GM18511 (cell line): Measurements from ENCODE around the gene FOSL1.
"Not testable (repeated sequence)": the region's sequence is repeated elsewhere in the genome, so short reads cannot be mapped to it uniquely, and the experiment has no call there.

Experiments used
- ATAC-seq: cut with Tn5 transposase; IDR thresholded peaks from one replicate; pipeline ENCODE4 v1.9.1; 2021; ENCODE audit warnings: mild to moderate bottlenecking, moderate library complexity; ENCODE audit not compliant: unreplicated experiment

Gene FOSL1

DNA sequence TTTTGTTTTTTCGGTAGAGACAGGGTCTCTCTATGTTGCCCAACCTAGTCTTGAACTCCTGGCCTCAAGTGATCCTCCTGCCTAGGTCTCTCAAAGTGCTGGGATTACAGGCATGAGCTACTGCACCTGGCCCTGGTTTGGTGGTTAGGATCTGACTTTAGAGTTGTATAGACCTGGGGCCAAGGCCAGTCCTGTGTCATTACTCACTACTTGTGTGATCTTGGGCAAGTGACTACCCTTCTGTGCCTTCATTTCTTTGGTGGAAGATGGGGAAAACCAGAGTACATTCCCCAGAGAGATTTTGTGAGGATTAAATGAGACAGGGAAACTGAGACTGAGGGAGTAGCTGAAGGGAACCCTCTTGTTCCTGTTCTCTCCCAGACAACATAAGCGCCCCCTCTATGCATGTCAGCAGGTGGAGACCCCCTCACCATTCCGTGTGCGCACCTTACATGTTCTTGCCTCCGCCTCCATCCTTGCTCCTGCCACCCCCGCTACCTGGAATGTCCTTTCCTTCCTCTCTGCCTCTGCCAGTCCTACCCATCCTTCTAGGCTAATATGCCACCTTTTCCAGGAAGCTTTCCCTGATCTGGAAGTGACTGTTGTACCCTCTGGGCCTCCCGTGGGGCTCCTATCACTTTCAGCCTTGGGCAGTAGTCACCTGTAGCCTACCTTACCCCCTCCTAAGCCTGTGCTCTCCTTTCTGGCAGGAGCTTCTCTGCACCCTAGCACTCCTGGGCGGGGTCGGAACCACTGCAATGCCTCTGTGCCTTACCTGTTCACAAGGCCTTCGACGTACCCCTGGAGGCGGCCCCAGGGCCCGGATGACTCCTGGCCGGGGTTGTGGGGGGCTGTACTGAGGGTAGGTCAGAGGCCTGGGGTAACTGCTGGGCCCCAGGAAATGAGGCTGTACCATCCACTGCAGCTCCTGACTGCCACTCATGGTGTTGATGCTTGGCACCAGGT, 3.9 kb downstream of the FOSL1 start:
- ATAC-seq: no peak

DNA sequence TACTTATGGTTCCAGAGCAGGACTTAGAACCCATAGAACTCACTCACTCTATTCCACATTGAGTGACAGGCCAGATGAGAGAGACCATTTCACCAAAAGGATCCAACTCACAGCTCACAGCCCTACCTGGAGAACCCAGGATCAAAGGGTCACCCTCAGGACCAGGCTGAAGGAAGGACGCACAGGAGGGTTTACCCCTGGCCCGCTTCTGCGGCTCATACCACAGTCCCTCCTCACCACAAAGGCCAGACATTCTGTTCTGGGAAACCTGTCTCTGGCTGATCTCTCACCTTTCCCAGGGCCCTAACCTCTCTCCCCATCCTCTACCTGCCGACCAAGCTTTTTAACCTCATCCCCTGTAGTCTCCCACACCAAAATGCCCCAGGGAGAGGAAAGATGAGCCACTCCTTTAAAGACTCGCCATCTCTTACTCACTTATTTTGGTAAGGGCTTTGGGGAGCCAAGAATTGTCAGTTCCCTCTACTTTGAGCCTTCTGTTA, 4.7 kb downstream of the FOSL1 start:
- no peak for ATAC-seq

DNA sequence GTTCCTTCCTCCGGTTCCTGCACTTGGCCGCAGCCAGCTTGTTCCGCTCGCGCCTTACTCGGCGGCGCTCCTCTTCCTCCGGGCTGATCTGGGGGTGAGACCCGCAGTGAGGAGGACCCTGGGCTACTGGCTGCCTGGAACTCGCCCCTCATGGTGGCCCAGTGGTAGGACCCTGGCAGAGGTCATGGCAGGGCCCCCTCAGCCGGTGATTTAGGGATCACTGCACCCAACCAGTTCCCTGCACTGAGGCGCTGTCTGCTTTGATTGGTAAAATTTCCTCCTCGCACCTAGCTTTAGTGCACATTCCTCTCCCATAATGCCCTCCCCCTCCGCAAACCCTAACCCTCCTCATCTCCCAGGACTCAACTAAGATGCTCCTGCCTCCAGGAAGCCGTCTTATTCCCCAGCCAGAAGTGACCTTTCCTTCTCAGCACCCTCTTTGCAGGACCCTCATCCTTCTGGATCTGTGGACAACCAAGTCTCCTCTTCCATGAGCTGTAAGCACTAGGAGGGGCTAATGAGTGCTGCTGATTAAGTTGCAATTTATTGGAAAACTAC, 6.1 kb downstream of the FOSL1 start:
- ATAC-seq: no peak

DNA sequence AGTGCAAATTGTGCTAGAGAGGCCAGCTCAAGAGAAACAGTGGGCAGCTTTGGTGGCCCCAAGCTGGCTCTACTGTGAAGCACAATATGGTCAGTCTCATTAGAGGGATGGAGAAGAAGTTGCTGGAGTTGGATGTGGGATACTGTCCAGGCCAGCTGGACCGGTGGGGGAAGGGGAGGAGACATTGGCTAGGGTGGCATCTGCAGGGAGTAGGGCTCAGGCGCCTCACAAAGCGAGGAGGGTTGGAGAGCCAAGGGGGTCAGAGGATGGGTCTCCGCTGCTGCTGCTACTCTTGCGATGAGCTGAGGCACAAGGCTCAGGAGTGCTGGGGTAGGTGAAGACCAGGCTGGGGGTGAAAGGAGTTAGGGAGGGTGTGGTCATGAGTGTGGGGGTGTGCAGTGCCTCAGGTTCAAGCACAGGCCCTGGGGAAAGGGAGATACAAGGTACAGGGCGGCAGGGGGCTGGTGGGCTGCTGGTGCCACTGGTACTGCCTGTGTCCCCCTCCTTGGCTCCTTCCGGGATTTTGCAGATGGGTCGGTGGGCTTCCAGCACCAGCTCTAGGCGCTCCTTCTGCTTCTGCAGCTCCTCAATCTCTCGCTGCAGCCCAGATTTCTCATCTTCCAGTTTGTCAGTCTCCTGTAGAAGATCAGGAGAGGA, 7.4 kb downstream of the FOSL1 start:
- no peak for ATAC-seq

DNA sequence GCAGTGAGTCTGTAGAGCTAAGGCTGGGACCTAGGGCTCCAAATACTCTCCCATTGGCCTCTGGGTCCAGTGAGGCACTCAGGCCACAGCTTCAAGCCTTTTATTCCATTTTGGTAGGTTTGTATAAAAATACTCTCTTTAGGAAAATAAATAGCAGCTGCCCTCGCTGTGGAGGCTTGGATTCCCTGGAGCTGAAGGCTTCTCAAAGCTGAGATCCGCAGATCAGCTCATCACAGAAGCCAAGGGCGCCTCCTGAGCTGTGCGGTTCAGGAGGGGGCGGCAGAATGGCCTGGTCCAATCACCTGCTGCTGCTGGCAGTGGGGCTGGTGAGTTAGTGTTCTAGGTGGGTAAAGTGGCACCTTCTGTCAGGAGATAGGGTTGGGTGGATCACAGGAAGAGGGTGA, 8.0 kb downstream of the FOSL1 start:
- not testable (repeated sequence) for ATAC-seq

DNA sequence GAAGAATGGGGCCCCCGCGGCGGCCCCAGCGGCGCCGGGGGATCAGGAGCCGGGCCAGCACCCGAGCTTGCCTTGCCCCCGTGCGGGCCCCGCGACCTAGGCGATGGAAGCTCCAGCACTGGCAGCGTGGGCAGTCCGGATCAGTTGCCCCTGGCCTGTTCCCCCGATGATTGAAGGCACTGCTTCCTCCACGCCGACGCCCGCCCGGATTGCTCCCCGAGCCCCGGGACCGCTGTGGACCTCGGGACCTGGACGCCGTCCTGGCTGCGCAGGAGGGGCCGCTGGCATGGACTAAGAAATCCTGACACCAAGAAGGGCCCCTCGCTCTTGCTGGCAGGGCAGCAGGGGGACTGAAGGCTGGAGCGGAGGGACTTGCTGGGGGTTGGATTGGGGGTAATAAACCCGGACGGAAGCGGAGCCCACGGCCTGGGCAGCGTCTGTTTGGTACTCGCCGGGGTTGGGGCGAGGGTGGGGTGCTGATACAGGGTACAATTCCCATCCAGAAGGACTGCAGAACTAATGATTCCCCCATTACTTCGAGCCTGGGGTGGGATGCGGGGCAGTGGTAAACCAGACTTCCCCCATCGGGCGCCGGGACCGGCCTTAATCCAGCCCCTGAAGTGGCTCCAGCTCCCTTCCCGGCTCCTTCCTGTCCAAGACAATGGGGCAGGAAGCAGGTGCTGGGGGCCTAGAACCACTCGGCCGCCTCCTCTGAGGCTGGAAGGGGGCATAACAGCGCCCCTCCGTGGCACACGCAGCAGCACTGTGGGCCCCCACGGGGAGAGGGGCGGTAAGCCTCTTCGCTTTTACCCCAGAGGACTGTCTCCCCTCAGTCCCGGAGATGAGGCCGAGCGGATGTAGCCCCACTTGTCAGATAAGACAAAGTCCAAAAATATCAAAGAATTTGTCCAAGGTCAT, 8.7 kb downstream of the FOSL1 start:
- no peak for ATAC-seq

DNA sequence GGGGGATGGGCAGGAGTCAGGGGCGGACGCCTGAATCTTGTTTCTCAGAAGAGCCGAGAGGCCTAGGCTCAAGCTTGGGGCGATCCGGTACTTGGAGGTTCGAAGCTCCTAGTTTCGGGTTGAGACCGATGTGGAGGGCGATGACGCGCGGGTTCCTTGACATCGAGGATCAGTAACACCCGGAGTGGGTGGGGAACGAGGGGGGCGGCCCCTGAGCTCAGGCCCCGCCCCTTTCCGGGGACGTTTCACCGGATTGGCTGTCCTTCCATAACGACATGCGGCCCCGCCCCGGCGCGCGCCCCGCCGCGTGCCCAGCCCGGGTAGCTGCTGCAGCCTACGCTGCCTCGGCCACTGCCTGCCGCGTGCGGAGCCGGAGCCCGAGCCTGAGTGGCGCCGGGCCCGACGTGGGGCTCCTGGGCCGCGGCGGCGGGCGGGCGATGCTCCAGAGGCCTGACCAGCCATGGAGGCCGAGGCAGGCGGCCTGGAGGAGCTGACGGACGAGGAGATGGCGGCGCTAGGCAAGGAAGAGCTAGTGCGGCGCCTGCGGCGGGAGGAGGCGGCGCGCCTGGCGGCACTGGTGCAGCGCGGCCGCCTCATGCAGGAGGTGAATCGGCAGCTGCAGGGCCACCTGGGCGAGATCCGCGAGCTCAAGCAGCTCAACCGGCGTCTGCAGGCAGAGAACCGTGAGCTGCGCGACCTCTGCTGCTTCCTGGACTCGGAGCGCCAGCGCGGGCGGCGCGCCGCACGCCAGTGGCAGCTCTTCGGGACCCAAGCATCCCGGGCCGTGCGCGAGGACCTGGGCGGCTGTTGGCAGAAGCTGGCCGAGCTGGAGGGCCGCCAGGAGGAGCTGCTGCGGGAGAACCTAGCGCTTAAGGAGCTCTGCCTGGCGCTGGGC, 9.6 kb downstream of the FOSL1 start, which contains the start of gene CCDC85B:
Gene CCDC85B, plus strand, starts transcription at position 350 of the 895 bp plus-strand sequence. Its CDS starts 111 bp downstream, at position 461.
- peak; percentile 54 for ATAC-seq

DNA sequence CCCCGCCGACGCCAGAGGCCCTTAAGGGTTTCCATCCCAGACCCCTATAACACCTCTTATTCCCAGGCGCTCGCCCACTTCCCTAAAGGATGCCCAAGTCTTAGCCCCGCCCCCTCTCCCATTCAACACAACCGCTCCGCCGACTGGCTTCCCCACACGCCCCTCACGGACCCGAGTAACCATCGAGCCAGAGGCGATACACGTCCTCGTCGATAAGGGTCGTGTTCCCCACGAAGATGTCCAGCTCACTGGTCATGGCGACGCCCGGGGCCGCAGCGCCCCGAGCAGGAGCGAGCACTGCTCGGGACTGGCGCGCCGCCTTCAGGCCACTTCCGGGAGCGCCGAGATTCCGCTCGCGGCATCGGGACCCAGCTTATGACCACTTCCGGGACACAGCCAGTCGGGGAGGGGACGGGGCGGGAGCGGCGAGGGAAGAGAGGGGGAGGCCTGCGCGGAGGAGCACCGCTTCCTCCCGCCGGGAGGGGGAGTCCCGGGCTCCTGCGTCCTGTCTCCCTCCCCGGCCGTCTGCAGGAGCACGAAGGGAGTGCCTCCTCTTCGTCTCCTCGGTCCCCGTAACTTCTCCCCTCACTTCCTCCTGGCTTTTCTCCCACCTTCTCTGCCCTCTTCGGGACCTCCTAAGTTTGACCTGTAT, 11.9 kb downstream of the FOSL1 start, which contains the start of gene FIBP:
Gene FIBP, minus strand, starts transcription at position 309 of the 652 bp plus-strand sequence. Its CDS starts 53 bp downstream, at position 256.
- ATAC-seq: peak; percentile 54

DNA sequence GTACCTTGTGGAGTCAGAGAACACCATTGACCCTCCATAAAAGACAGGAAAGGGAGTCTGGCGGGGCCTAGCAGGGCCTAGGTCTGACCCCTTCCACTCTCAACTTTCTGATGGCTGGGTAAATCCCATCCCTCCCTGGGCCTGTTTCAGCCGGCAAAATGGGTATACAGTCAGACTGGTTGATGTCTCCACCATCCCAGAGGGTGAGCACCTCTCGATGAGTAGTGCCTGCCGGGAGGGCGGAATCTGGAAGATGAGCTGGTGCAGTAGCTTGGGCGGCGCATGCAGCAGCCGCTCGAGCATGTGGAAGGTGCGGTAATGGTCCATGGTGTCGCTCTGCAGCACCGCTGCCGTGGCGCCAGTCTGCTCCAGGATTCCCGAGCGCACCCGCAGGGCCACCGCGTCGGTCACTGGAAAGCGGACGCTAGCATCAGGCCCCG, 12.4 kb downstream of the FOSL1 start:
- no peak for ATAC-seq

DNA sequence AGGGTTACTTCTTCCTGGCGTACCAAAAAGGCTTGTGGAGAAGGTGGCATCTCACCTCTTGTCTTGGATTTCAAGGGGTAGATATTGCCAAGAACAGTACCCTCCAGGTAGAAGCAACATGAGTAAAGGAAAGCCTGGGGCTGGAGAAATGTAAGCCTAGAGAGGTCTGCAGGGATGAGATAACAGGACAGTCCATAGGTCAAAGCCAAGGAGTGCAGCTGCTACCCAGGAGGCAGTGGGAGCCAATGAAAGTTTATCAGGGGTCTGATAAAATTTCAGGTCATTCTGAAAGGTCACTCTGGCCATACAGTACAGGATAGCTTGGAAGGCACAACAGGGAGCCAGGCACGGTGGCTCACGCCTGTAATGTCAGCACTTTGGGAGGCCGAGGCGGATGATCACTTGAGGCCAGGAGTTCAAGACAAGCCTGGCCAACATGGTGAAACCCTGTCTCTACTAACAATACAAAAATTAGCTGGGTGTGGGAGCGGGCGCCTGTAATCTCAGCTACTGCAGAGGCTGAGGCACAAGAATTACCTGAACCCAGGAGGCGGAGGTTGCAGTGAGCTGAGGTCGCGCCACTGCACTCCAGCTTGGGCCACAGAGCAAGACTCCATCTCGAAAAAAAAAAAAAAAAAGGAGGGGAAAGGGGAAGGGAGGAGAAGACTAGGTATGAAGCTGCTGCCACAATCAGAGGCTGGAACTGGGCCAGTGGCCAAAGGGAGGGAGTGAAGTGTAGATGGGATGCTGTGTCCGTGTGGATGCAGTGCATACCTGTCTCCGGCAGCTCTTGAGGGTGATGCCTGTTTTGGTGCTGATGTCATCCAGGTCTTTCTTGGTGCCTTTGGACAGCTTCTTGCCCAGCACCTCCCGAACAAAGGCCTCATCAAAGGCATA, 13.1 kb downstream of the FOSL1 start:
- no peak for ATAC-seq

DNA sequence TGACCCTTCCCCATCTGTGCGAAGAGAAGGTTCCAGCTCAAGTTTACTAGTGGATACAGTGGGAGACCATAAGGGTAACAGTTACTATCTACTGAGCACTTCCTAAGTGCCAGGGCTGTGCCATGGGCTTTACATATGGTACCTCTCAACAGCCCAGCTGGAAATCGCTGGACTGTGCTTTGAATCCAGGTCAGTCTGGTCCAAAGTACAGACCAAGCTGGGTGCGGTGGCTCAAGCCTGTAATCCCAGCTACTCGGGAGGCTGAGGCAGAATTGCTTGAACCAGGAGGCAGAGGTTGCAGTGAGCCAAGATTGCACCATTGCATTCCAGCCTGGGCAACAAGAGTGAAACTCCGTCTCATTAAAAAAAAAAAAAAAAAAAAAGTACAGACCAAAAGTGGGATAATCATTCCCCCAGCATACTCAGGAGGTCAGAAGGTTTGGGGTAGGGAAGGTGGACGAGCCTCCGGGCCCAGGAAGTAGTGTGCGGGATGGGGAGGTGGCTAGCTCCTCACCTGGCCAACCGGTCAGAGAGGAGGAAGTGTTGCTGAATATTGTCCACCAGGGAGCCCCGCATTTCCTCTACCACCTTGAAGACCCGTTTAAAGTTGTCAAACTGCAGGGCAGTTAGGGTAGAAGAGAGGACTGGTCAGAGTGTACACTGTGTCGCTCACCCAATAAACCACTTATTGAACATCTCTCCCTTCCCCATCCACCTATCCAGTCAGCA, 14.2 kb downstream of the FOSL1 start:
- no peak for ATAC-seq

DNA sequence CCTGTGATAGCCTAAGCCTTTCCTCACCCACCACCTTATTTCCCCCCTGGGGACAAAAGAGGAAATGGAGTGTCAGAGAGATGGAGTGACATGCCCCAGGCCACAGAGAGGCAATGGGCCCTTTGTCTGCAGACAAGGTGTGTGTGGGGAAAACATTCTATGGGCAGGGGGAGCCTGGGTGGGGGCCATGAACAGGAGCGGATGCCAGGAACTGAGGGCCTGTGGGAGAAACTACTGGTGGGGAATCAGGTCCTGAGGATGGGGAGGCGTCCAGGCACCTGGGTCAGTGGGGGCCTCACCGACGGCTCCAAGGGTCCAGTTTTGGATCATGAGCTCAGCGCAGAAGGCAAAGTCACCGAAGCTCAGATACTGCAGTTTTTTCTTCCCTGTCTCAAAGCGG, 15.0 kb downstream of the FOSL1 start:
- ATAC-seq: no peak

DNA sequence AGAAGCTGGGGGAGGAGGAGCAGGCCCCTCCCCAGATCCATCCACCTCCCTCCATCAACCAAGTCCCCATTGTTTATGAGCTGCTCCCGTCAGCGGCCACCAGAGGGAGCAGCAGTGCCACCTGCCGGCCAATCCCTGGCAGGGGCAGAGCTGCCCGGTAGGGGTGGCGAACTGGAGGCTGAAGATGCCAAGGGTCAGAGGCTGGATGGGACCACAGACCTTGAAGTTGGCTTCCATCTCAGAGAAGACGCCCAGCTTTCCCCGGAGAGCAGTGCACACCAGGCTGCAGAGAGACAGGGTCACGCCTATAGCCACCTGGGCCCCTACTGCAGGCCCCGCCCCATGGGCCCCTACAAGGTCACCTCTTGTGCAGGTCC, 15.5 kb downstream of the FOSL1 start:
- no peak for ATAC-seq

DNA sequence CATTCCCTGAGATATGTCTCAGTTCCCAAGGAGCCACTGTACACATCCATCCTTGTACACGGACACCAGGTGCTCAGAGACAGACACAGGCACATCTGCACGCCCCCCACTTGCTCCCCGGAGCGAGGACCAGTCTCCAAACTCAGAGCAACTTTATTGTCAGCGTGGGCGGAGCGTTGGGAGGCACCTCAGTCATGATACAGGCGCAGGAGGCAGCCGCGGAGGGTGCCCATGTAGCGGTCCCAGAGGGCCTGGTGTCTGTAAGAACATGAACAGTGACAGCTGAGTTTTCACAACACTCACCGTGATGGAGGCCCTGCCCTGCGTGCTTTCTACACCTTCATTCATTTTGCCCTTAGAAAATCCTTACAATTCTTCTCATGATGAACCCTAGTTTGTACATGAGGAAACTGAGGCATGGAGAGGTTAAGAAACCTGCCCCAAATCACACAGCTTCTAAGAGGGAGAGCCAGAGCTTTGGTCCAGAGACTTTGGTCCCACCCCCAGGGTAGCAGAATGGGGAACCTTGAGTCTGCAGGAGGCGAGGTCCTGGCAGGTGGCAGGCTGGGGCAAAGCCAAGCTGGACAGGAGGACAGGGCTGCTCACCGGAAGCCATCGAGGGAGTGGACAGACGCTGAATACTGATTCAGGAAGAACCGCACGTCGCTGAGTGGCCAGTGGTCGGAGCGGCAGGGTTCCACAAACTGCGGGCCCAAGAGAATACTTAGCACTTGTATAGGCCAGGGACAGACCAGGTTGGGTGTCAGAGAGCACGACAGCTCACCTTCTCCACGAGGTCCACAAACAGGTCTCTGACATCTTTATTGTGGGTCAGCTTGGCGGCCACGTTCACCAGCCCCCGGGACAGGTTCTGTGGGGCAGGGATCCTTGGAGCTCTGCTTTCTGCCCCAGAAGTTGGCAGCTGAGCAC, 16.1 kb downstream of the FOSL1 start:
- no peak for ATAC-seq

DNA sequence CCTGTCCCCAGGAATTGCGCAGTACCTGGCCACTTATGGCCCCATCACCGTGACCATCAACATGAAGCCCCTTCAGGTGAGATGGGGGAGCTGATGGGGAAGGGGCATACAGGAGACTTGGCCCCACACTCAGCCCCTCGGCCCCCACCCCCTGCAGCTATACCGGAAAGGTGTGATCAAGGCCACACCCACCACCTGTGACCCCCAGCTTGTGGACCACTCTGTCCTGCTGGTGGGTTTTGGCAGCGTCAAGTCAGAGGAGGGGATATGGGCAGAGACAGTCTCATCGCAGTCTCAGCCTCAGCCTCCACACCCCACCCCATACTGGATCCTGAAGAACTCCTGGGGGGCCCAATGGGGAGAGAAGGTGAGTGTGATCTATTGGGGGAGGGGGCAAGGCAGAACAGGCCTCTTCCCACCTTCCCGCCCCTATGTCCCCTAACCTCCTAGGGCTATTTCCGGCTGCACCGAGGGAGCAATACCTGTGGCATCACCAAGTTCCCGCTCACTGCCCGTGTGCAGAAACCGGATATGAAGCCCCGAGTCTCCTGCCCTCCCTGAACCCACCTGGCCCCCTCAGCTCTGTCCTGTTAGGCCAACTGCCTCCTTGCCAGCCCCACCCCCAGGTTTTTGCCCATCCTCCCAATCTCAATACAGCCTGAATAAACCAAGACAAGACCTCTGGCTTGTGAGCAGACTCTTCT, 17.0 kb downstream of the FOSL1 start:
- ATAC-seq: no peak
